PC-9 (cell line): ENCODE results near the gene PURA. TPM values are rescaled to one million over a fixed set of nuclear protein-coding genes. Genes with fewer than 3 reads are reported as not detected.
A peak's percentile ranks its signal among the peaks of the same experiment; 100 is the strongest.

Source experiments
- BruUV-seq: library from RNA; stranded (reverse); fragments of 400-500 nt; replicated peaks from 2 replicates; lab custom pipeline; 2021; lab: Mats Ljungman, UMichigan
- CTCF ChIA-PET: fragments of 300-600 bp; sonication (Branson Sonifier 250); formaldehyde crosslinking; loops from one replicate; lab custom pipeline; 2022; ENCODE audit warnings: antibody characterized with exemption; lab: Charles Lee
- POLR2A ChIA-PET: fragments of 300-600 bp; sonication (Branson Sonifier 250); formaldehyde crosslinking; loops from one replicate; lab custom pipeline; 2022; ENCODE audit warnings: antibody characterized with exemption; ENCODE audit not compliant: unreplicated experiment; lab: Charles Lee
- DNase-seq, 2 experiments: peaks; one replicate each; pipeline versions ENCODE4 v3.0.0 to v3.0.0-alpha.2; 2015 to 2022; ENCODE audit warnings: mixed read lengths in 1 of 2
- H2AFZ ChIP-seq: fragments of 200-600 bp; sonication (generic); 2 replicates; pipeline ENCODE4 v1.8.1; 2017; ENCODE audit warnings: antibody characterized with exemption
- H3F3A ChIP-seq: fragments of 200-600 bp; sonication (generic); 2 replicates; pipeline ENCODE4 v1.8.1; 2017; ENCODE audit warnings: antibody characterized with exemption, mild to moderate bottlenecking, low read depth; ENCODE audit not compliant: insufficient read depth
- H3K27ac ChIP-seq: fragments of 200-600 bp; sonication (generic); 2 replicates; pipeline ENCODE4 v1.6.1; 2016; ENCODE audit warnings: mixed run types
- H3K27me3 ChIP-seq: fragments of 200-600 bp; sonication (generic); 2 replicates; pipeline ENCODE4 v1.6.1; 2016; ENCODE audit warnings: low read depth, mixed run types; ENCODE audit not compliant: insufficient read depth
- H3K36me3 ChIP-seq: fragments of 200-600 bp; sonication (generic); 2 replicates; pipeline ENCODE4 v1.6.1; 2016; ENCODE audit warnings: low read depth, mixed run types
- H3K4me1 ChIP-seq: fragments of 200-600 bp; sonication (generic); replicated peaks from 2 replicates; pipeline ENCODE4 v1.6.1; 2016; ENCODE audit warnings: mixed run types; ENCODE audit not compliant: insufficient read depth
- H3K4me2 ChIP-seq: fragments of 200-600 bp; sonication (generic); 2 replicates; pipeline ENCODE4 v1.6.1; 2017; ENCODE audit warnings: mixed run types
- H3K4me3 ChIP-seq: fragments of 200-600 bp; sonication (generic); 2 replicates; pipeline ENCODE4 v1.6.1; 2016; ENCODE audit warnings: mixed run types
- H3K79me2 ChIP-seq: fragments of 200-600 bp; sonication (generic); 2 replicates; pipeline ENCODE4 v1.6.1; 2017; ENCODE audit warnings: low read depth, mixed run types
- H3K9me2 ChIP-seq: fragments of 200-600 bp; sonication (generic); 2 replicates; pipeline ENCODE4 v1.8.1; 2017; ENCODE audit warnings: mild to moderate bottlenecking; ENCODE audit not compliant: insufficient read depth
- H3K9me3 ChIP-seq: fragments of 200-600 bp; sonication (generic); 2 replicates; pipeline ENCODE4 v1.8.1; 2016; ENCODE audit warnings: low read depth; ENCODE audit not compliant: insufficient read depth
- H4K20me1 ChIP-seq: fragments of 200-600 bp; sonication (generic); 2 replicates; pipeline ENCODE4 v1.8.1; 2017; ENCODE audit not compliant: insufficient read depth
- CTCF ChIP-seq: fragments of 200-600 bp; sonication (generic); conservative IDR thresholded peaks from 2 replicates; pipeline ENCODE4 v1.6.1; 2017; ENCODE audit warnings: mixed run types, antibody characterized with exemption, mild to moderate bottlenecking, moderate library complexity
- EZH2 ChIP-seq: fragments of 200-600 bp; sonication (generic); IDR thresholded peaks from 2 replicates; pipeline ENCODE4 v1.8.0; 2017; ENCODE audit warnings: antibody characterized with exemption, low read depth
- intact Hi-C: fragments of 100-400 bp; cut with micrococcal nuclease; formaldehyde crosslinking; loops from one replicate; pipeline ENCODE4 v1.10.0; 2022; ENCODE audit not compliant: unreplicated experiment
- total RNA-seq: library from RNA; stranded (reverse); gene quantifications from 2 replicates; pipeline ENCODE4 v1.2.3, GENCODE V29; 2021

PURA gene
- total RNA-seq, 1 experiment from 2014 or later = 13.6 TPM

DNA sequence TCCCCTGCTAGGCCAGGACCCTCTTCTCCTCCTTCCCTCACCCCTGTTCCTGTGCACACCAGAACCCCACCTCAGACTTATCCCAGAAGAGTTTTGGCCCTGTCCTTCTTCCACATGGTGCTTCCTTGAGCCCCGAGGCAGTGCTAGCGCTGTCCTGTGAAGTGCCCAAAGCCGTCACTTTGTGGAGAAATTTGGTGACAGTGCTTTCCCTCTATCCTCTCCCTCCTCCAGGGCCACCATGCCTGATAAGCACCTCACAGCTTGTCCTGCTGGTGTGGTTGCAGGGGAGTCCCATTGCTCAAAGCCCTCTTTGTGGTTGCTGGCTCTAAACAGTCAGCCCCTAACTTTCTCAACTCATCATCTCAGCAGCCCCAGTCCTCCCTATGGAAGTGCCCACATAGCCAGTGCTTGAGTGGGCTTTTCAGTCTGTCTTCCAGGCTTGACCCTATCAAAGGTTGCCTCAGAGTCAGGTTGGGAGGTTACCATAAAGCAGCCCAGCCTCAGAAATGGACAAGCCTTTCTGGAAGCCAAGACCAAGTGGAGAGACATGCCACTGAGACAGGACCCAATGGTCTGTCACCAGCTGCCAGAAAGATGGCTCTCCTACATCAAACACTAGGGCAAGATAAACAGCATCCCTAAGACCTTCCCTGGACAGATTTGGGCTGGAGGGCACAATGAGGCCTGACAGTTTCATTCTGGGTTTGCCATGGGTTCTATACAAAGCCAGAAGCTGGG lies 29.8 kb downstream of the PURA start:
- H3K79me2 ChIP-seq = no peaks in the 10 kb centered on the region
- ChIA-PET POLR2A (no interaction called here), CTCF (interaction anchor here (0.7 kb wide), 1 partner anchor 1012 kb away, joined by 7 read pairs; no protein-coding TSS in a partner anchor)
- no TSS peak for BruUV-seq
- H3K4me1 ChIP-seq = no peaks in the 10 kb centered on the region
- no peak overlapping the region for H3K4me3 ChIP-seq
- H3K4me2 ChIP-seq = no peak overlapping the region
- H3K36me3 ChIP-seq = no peaks in the 10 kb centered on the region
- TF ChIP-seq EZH2 (no peak), CTCF (no peak)
- no peak overlapping the region for H3K27ac ChIP-seq
- no peaks in the 10 kb centered on the region for H3K9me3 ChIP-seq
- no peaks in the 10 kb centered on the region; the same call in 1 of the 2 replicates for H4K20me1 ChIP-seq
- no peaks in the 10 kb centered on the region for H3K9me2 ChIP-seq
- DNase-seq = no peak
- H2AFZ ChIP-seq = no peak overlapping the region
- intact Hi-C loops = loop anchor here (1.0 to 2.0 kb wide), 2 partner anchors 29 to 68 kb away; partner anchors contain the start of gene PURA
- no peaks in the 10 kb centered on the region for H3K27me3 ChIP-seq
- no peaks in the 10 kb centered on the region for H3F3A ChIP-seq

- no peak overlapping the region for H3K4me3 ChIP-seq
- no peak overlapping the region for H3K27ac ChIP-seq
- intact Hi-C loops = loop anchor here (2.0 kb wide), 1 partner anchor 30 kb away; the partner anchor contains the start of gene PURA
- H3K79me2 ChIP-seq = no peaks in the 10 kb centered on the region
- H3K4me1 ChIP-seq = no peaks in the 10 kb centered on the region
- no peaks in the 10 kb centered on the region; the same call in 1 of the 2 replicates for H4K20me1 ChIP-seq
- CTCF ChIA-PET = interaction anchor here (0.6 to 1.0 kb wide), 6 partner anchors 10 to 358 kb away, joined by 3 to 7 read pairs (median 4); no protein-coding TSS in a partner anchor
- H3K9me2 ChIP-seq = no peaks in the 10 kb centered on the region
- TF ChIP-seq CTCF (no peak), EZH2 (no peak)
- no peak overlapping the region for H2AFZ ChIP-seq
- no peaks in the 10 kb centered on the region for H3K9me3 ChIP-seq
- no TSS peak for BruUV-seq
- H3K4me2 ChIP-seq = no peak overlapping the region
- H3K36me3 ChIP-seq = no peaks in the 10 kb centered on the region
- POLR2A ChIA-PET = no interaction called here
- no peaks in the 10 kb centered on the region for H3K27me3 ChIP-seq
- DNase-seq = no peak
- H3F3A ChIP-seq = no peaks in the 10 kb centered on the region
Measured at GRCh38 chr5:140145256-140145655, 31.3 kb downstream of the PURA start.

DNA sequence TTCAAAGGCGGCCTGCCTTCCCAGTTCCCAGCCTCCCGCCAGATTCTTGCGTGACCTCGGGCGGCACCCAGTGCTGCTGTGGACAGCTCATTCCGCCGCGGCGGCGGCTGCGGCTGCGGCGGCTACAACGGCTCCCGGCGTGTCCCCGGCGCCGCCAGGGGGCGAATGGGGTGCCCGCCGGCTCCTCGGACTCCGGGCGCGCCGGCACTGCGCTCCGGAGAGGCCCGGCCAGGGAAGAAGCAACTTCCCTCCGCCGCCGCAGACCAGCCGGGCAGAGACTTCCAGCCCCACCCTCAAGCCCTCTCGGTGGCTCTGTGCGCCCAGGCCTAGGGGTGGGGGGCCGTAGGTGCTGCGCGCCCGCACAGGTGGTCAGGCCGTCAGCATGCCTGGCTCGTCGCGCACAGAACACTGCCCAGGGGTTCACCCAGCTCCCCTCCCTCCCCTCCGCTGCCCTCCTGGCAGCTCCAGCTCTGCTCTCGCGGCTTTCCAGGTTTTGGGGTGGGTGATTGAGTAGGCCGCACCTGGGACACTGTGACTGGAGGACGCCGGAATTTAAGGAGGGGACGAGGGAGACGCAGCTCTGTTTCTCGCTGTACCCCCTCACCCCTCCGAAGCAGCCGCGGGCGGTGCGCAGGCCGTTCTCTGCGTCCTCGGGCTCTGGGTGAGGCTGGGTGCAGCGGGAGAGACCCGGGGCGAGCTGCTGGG lies 32.1 kb downstream of the PURA start:
- peak in 1 of 2 experiments; percentile 65 for DNase-seq
- Histone ChIP-seq H3K27ac (no peak overlapping the region), H3K4me1 (no peaks in the 10 kb centered on the region), H3K4me3 (no peak overlapping the region), H3F3A (no peaks in the 10 kb centered on the region), H3K36me3 (no peaks in the 10 kb centered on the region), H2AFZ (no peak overlapping the region), H3K9me2 (no peaks in the 10 kb centered on the region), H3K27me3 (no peaks in the 10 kb centered on the region), H3K79me2 (no peaks in the 10 kb centered on the region), H4K20me1 (no peaks in the 10 kb centered on the region; the same call in 1 of the 2 replicates), H3K9me3 (no peaks in the 10 kb centered on the region), H3K4me2 (no peak overlapping the region)
- TF ChIP-seq EZH2 (no peak), CTCF (no peak)
- CTCF ChIA-PET = interaction anchor here (0.6 to 1.0 kb wide), 7 partner anchors 9 to 359 kb away, joined by 3 to 7 read pairs (median 4); no protein-coding TSS in a partner anchor
- POLR2A ChIA-PET = no interaction called here
- intact Hi-C loops = loop anchor here (2.0 kb wide), 1 partner anchor 31 kb away; the partner anchor contains the start of gene PURA
- no TSS peak for BruUV-seq
